HFF-Myc (cell line): Measurements from ENCODE around the gene DGKI.

Source experiments
- DNase-seq: peaks from one replicate; pipeline ENCODE4 v3.0.0-alpha.2; 2011; ENCODE audit warnings: low read depth; ENCODE audit errors: extremely low read depth
- H3K4me3 ChIP-seq: replicated peaks from 2 replicates; pipeline ENCODE4 v1.5.1; 2011; ENCODE audit warnings: low read depth, mild to moderate bottlenecking, control low read depth, low read length
- CTCF ChIP-seq: IDR thresholded peaks from 2 replicates; pipeline ENCODE4 v1.5.1; 2012; ENCODE audit warnings: mild to moderate bottlenecking, low read depth, low read length, control low read depth; ENCODE audit errors: missing control alignments

Gene DGKI

GRCh38 chr7:137636376-137636775 lies 210.4 kb downstream of the DGKI start:
- DNase-seq: no peak
- no peak overlapping the region for H3K4me3 ChIP-seq
- no peak for TF ChIP-seq CTCF

- DNase-seq: no peak
- H3K4me3 ChIP-seq: no peak overlapping the region
- no peak for TF ChIP-seq CTCF
Observed at GRCh38 chr7:137635874-137636273, 210.9 kb downstream of the DGKI start.

- no peak for TF ChIP-seq CTCF
- H3K4me3 ChIP-seq: no peak overlapping the region
- no peak for DNase-seq
Observed at GRCh38 chr7:137635132-137635531, 211.6 kb downstream of the DGKI start.

- H3K4me3 ChIP-seq: no peak overlapping the region
- no peak for TF ChIP-seq CTCF
- DNase-seq: no peak
Observed at GRCh38 chr7:137634356-137634755, 212.4 kb downstream of the DGKI start.

- no peak for TF ChIP-seq CTCF
- DNase-seq: no peak
- H3K4me3 ChIP-seq: no peak overlapping the region
Observed at GRCh38 chr7:137633133-137633532, 213.6 kb downstream of the DGKI start.

- no peak overlapping the region for H3K4me3 ChIP-seq
- no peak for TF ChIP-seq CTCF
- no peak for DNase-seq
Observed at GRCh38 chr7:137628216-137628615, 218.6 kb downstream of the DGKI start.

- peak; percentile 78 for TF ChIP-seq CTCF
- no peak overlapping the region for H3K4me3 ChIP-seq
- peak; percentile 25 for DNase-seq
Observed at GRCh38 chr7:137626469-137627067, 220.2 kb downstream of the DGKI start.
